MM.1S (cell line): ENCODE measurements around the gene SCUBE1.

Source experiments
- DNase-seq: peaks from one replicate; pipeline ENCODE4 v3.0.0-alpha.2; 2015
- H2AFZ ChIP-seq: fragments of 300-600 bp; sonication (generic); 2 replicates; pipeline ENCODE4 v1.6.0; 2016; ENCODE audit warnings: antibody characterized with exemption, low read length
- H3F3A ChIP-seq: fragments of 300-600 bp; sonication (generic); 2 replicates; pipeline ENCODE4 v1.6.1; 2016; ENCODE audit warnings: mild to moderate bottlenecking, antibody characterized with exemption, low read length, moderate library complexity, mixed read lengths; ENCODE audit not compliant: insufficient read depth
- H3K27ac ChIP-seq: fragments of 300-600 bp; sonication (generic); 2 replicates; pipeline ENCODE4 v1.5.1; 2016; ENCODE audit warnings: mild to moderate bottlenecking, low read length
- H3K27me3 ChIP-seq: fragments of 300-600 bp; sonication (generic); replicated peaks from 2 replicates; pipeline ENCODE4 v1.6.0; 2016; ENCODE audit warnings: low read length; ENCODE audit not compliant: insufficient read depth
- H3K36me3 ChIP-seq: fragments of 300-600 bp; sonication (generic); replicated peaks from 2 replicates; pipeline ENCODE4 v1.6.1; 2016; ENCODE audit warnings: mild to moderate bottlenecking, low read length, mixed read lengths; ENCODE audit not compliant: insufficient read depth
- H3K4me1 ChIP-seq: fragments of 300-600 bp; sonication (generic); 2 replicates; pipeline ENCODE4 v1.6.1; 2016; ENCODE audit warnings: low read length, mixed read lengths
- H3K4me2 ChIP-seq: fragments of 300-600 bp; sonication (generic); 2 replicates; pipeline ENCODE4 v1.6.0; 2016; ENCODE audit warnings: low read depth, low read length
- H3K4me3 ChIP-seq: fragments of 300-600 bp; sonication (generic); 2 replicates; pipeline ENCODE4 v1.5.1; 2016; ENCODE audit warnings: low read length, mixed read lengths
- H3K79me2 ChIP-seq: fragments of 300-600 bp; sonication (generic); 2 replicates; pipeline ENCODE4 v1.6.1; 2016; ENCODE audit warnings: mixed run types, low read length, mixed read lengths
- H3K9ac ChIP-seq: fragments of 300-600 bp; sonication (generic); 2 replicates; pipeline ENCODE4 v1.6.1; 2016; ENCODE audit warnings: low read length, mixed read lengths
- H3K9me2 ChIP-seq: fragments of 300-600 bp; sonication (generic); replicated peaks from 2 replicates; pipeline ENCODE4 v1.6.1; 2016; ENCODE audit warnings: mild to moderate bottlenecking, low read length, mixed read lengths; ENCODE audit not compliant: insufficient read depth
- H3K9me3 ChIP-seq: fragments of 300-600 bp; sonication (generic); replicated peaks from 2 replicates; pipeline ENCODE4 v1.6.1; 2016; ENCODE audit warnings: mild to moderate bottlenecking, low read length, mixed read lengths; ENCODE audit not compliant: insufficient read depth
- H4K20me1 ChIP-seq: fragments of 300-600 bp; sonication (generic); 2 replicates; pipeline ENCODE4 v1.6.1; 2016; ENCODE audit warnings: mild to moderate bottlenecking, low read length, moderate library complexity, mixed read lengths; ENCODE audit not compliant: insufficient read depth
- EZH2 ChIP-seq: fragments of 300-600 bp; sonication (generic); optimal IDR thresholded peaks from 2 replicates; pipeline ENCODE3; 2017; ENCODE audit warnings: low read depth, mild to moderate bottlenecking, antibody characterized with exemption, low read length, mixed read lengths
- EZH2phosphoT487 ChIP-seq: fragments of 300-600 bp; sonication (generic); IDR thresholded peaks from 2 replicates; pipeline ENCODE4 v1.6.1; 2018; ENCODE audit warnings: antibody characterized with exemption, low read length
- TF ChIP-seq, protein P1 (sequence below): fragments of 300-600 bp; sonication (generic); IDR thresholded peaks from 2 replicates; pipeline ENCODE4 v1.5.1; 2016; ENCODE audit warnings: antibody characterized with exemption, low read length, mixed read lengths

The SCUBE1 gene

GRCh38 chr22:43303166-43303565, 40.0 kb downstream of the SCUBE1 start:
- H3K9me2 ChIP-seq, result no peaks in the 10 kb centered on the region
- no peaks in the 10 kb centered on the region for H3K79me2 ChIP-seq
- no peak overlapping the region for H3K9ac ChIP-seq
- TF ChIP-seq EZH2 (no peak), EZH2phosphoT487 (no peak)
- TF ChIP-seq, protein P1, sequence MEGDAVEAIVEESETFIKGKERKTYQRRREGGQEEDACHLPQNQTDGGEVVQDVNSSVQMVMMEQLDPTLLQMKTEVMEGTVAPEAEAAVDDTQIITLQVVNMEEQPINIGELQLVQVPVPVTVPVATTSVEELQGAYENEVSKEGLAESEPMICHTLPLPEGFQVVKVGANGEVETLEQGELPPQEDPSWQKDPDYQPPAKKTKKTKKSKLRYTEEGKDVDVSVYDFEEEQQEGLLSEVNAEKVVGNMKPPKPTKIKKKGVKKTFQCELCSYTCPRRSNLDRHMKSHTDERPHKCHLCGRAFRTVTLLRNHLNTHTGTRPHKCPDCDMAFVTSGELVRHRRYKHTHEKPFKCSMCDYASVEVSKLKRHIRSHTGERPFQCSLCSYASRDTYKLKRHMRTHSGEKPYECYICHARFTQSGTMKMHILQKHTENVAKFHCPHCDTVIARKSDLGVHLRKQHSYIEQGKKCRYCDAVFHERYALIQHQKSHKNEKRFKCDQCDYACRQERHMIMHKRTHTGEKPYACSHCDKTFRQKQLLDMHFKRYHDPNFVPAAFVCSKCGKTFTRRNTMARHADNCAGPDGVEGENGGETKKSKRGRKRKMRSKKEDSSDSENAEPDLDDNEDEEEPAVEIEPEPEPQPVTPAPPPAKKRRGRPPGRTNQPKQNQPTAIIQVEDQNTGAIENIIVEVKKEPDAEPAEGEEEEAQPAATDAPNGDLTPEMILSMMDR, result no peak
- H3K36me3 ChIP-seq, result no peaks in the 10 kb centered on the region
- H3K4me1 ChIP-seq, result no peaks in the 10 kb centered on the region
- H2AFZ ChIP-seq, result no peak overlapping the region
- no peaks in the 10 kb centered on the region for H3F3A ChIP-seq
- peaks cover 34% of the 10 kb centered on the region for H3K27me3 ChIP-seq
- no peaks in the 10 kb centered on the region for H4K20me1 ChIP-seq
- no peak overlapping the region for H3K4me3 ChIP-seq
- H3K4me2 ChIP-seq, result no peak overlapping the region
- no peak for DNase-seq
- no peak overlapping the region for H3K27ac ChIP-seq
- H3K9me3 ChIP-seq, result no peaks in the 10 kb centered on the region

GRCh38 chr22:43302531-43303041, 40.6 kb downstream of the SCUBE1 start:
- no peaks in the 10 kb centered on the region for H3K9me2 ChIP-seq
- H3K79me2 ChIP-seq, result no peaks in the 10 kb centered on the region
- TF ChIP-seq EZH2phosphoT487, result no peak
- TF ChIP-seq EZH2, result no peak
- TF ChIP-seq, protein P1, result no peak
- DNase-seq, result no peak
- no peak overlapping the region for H3K9ac ChIP-seq
- no peak overlapping the region for H2AFZ ChIP-seq
- H3K36me3 ChIP-seq, result no peaks in the 10 kb centered on the region
- H3K9me3 ChIP-seq, result no peaks in the 10 kb centered on the region
- H3K4me1 ChIP-seq, result no peaks in the 10 kb centered on the region
- no peak overlapping the region for H3K4me3 ChIP-seq
- no peaks in the 10 kb centered on the region for H4K20me1 ChIP-seq
- H3K4me2 ChIP-seq, result no peak overlapping the region
- no peaks in the 10 kb centered on the region for H3F3A ChIP-seq
- no peak overlapping the region for H3K27ac ChIP-seq
- peaks cover 40% of the 10 kb centered on the region for H3K27me3 ChIP-seq

- Histone ChIP-seq H3K9ac (no peak overlapping the region), H3K36me3 (no peaks in the 10 kb centered on the region), H3F3A (no peaks in the 10 kb centered on the region), H3K9me2 (no peaks in the 10 kb centered on the region), H3K4me1 (no peaks in the 10 kb centered on the region), H3K9me3 (no peaks in the 10 kb centered on the region), H3K4me3 (no peak overlapping the region), H3K4me2 (no peak overlapping the region), H3K27ac (no peak overlapping the region), H3K27me3 (peaks cover 40% of the 10 kb centered on the region), H4K20me1 (no peaks in the 10 kb centered on the region), H3K79me2 (no peaks in the 10 kb centered on the region), H2AFZ (no peak overlapping the region)
- TF ChIP-seq, protein P1, result no peak
- no peak for TF ChIP-seq EZH2phosphoT487
- TF ChIP-seq EZH2, result no peak
- no peak for DNase-seq
Measured at GRCh38 chr22:43301866-43302265, 41.3 kb downstream of the SCUBE1 start.
